T-cell (primary cell): ENCODE data around the gene CARD19. TPM values are rescaled to one million over a fixed set of nuclear protein-coding genes. Genes with fewer than 3 reads are reported as not detected.

Source experiments
- ATAC-seq, 4 experiments: fragments of 200-7000 bp in 3 of 4; fragments of 150-1000 bp in 1 of 4; cut with Tn5 transposase; replicated peaks in 1 of 4; 1 replicate in 3 of 4; 2 replicates in 1 of 4; pipeline ENCODE4 v1.10.0; 2021; ENCODE audit warnings: moderate library complexity in 3 of 4, mild to moderate bottlenecking in 2 of 4, moderate number of reproducible peaks in 1 of 4
- CTCF ChIA-PET, 2 donors: fragments of 300-600 bp; sonication (Branson Sonifier 250); formaldehyde crosslinking; loops; one replicate each; lab custom pipeline; 2022; ENCODE audit warnings: antibody characterized with exemption in 2 of 2; lab: Charles Lee
- POLR2A ChIA-PET, 2 donors: fragments of 300-600 bp; sonication (Branson Sonifier 250); formaldehyde crosslinking; loops; one replicate each; lab custom pipeline; 2022; ENCODE audit warnings: antibody characterized with exemption in 2 of 2; lab: Charles Lee
- DNase-seq, 35 experiments: peaks; one replicate each; pipeline versions ENCODE4 v3.0.0 to v3.0.0-alpha.2; 2013 to 2023
- H3K27ac ChIP-seq: one replicate; pipeline ENCODE4 v1.5.1; 2013; ENCODE audit warnings: low read length
- H3K27me3 ChIP-seq, 2 experiments: replicated peaks in 1 of 2; 1 replicate in 1 of 2; 2 replicates in 1 of 2; pipeline versions ENCODE4 v1.6.1 to v1.7.0; 2013; ENCODE audit warnings: low read length in 1 of 2, mixed read lengths in 1 of 2; ENCODE audit not compliant: control insufficient read depth in 2 of 2, insufficient read depth in 2 of 2; ENCODE audit errors: extremely low read depth in 1 of 2
- H3K36me3 ChIP-seq, 2 donors: 1 replicate in 1 of 2; 2 replicates in 1 of 2; pipeline versions ENCODE4 v1.6.1 to v1.7.0; 2013; ENCODE audit warnings: low read length in 1 of 2; ENCODE audit not compliant: control insufficient read depth in 2 of 2, insufficient read depth in 1 of 2; ENCODE audit errors: extremely low read depth in 1 of 2
- H3K4me1 ChIP-seq, 2 experiments: 1 replicate in 1 of 2; 2 replicates in 1 of 2; pipeline versions ENCODE4 v1.6.1 to v1.7.0; 2013; ENCODE audit warnings: low read length in 2 of 2, mixed read lengths in 1 of 2; ENCODE audit not compliant: insufficient read depth in 2 of 2, control insufficient read depth in 1 of 2; ENCODE audit errors: extremely low read depth in 1 of 2
- H3K4me3 ChIP-seq, 2 donors: 1 replicate in 1 of 2; 2 replicates in 1 of 2; pipeline versions ENCODE4 v1.5.1 to v1.7.0; 2013; ENCODE audit warnings: mild to moderate bottlenecking in 2 of 2, low read length in 1 of 2, moderate library complexity in 1 of 2; ENCODE audit not compliant: control insufficient read depth in 1 of 2; ENCODE audit errors: extremely low read depth in 1 of 2
- H3K9me3 ChIP-seq: 2 replicates; pipeline ENCODE4 v1.7.0; 2013
- H3K27ac Mint-ChIP-seq, 2 donors: one replicate each; pipeline ENCODE4 v1.8.0; 2020 to 2021; ENCODE audit warnings: mild to moderate bottlenecking in 2 of 2, mixed read lengths in 2 of 2
- H3K27me3 Mint-ChIP-seq, 2 donors: one replicate each; pipeline ENCODE4 v1.8.0; 2021 to 2022; ENCODE audit warnings: mixed read lengths in 2 of 2
- H3K36me3 Mint-ChIP-seq: one replicate; pipeline ENCODE4 v1.8.0; 2021; ENCODE audit warnings: mixed read lengths
- H3K4me1 Mint-ChIP-seq, 3 donors: one replicate each; pipeline ENCODE4 v1.8.0; 2020 to 2022; ENCODE audit warnings: mixed read lengths in 3 of 3, mild to moderate bottlenecking in 1 of 3
- H3K4me3 Mint-ChIP-seq, 3 donors: one replicate each; pipeline ENCODE4 v1.8.0; 2020 to 2022; ENCODE audit warnings: mild to moderate bottlenecking in 3 of 3, mixed read lengths in 3 of 3, moderate library complexity in 3 of 3
- H3K9me3 Mint-ChIP-seq, 3 donors: one replicate each; pipeline ENCODE4 v1.8.0; 2020 to 2022; ENCODE audit warnings: mixed read lengths in 3 of 3
- WGBS: methylation state at CpG from one replicate; pipeline ENCODE4 v1.1.5; 2013; ENCODE audit warnings: missing lambda C conversion rate; ENCODE audit not compliant: insufficient coverage; 5-methylcytosine and 5-hydroxymethylcytosine counted together
- total RNA-seq, 35 experiments: library from RNA in 6 of 35; stranded (reverse) in 6 of 35; fragments of 120-200 nt in 1 of 35; gene quantifications; one replicate each; pipeline versions ENCODE4 v1.2.1 to v1.2.4 and lab custom pipeline; 2013 to 2026

The CARD19 gene
- total RNA-seq, 5 donors from 2014 or later (not counting 1 experiment from before 2014, with no cell fraction given) = 39.7 to 98.5 (median 72.8) TPM

GRCh38 chr9:93089024-93089423 lies 7.0 kb upstream of the CARD19 start:
- POLR2A ChIA-PET = no interaction called here
- H3K27me3 ChIP-seq = no peaks in the 10 kb centered on the region
- 90% methylated on average over 4 of the region's 5 CpGs for WGBS

DNA sequence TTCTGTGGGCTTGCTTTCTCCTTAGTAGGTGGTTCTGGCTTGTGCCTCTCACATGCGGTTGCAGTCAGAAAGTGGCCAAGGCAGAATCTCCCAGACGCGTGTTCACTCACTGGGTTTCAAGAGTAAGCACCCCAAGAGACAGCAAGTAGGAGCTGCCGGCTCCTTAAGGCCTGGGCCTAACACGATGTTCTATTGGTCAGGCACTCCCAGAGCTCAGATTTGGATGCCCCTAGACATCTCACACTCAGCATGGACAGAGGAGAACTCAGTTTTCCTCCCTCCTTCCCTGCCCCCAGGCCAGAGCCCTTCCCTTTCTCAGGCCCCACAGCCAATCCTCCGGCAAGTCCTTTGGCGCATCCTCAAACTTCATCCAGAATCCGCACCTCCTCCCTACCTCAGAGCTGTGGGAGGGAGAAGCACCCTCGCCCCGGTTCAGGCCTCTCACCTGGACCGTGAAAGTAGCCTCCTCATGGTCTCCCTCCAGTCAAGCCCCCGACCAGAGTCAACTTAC lies 6.5 kb upstream of the CARD19 start:
- 95% methylated on average over 7 of the region's 12 CpGs for WGBS
- no peak overlapping the region for H3K4me3 ChIP-seq
- H3K9me3 Mint-ChIP-seq = peaks cover 0 to 11% (median 6%) of the 10 kb centered on the region in 3 donors
- H3K36me3 Mint-ChIP-seq = peaks cover 42% of the 10 kb centered on the region
- H3K27ac ChIP-seq = peak overlapping the region; percentile 24
- H3K4me1 ChIP-seq = peaks cover 7 to 25% of the 10 kb centered on the region in 2 experiments
- peak overlapping the region; percentile 59 to 96 for H3K27ac Mint-ChIP-seq
- CTCF ChIA-PET = interaction anchor here in 1 of 2 donors (1.3 kb wide), 1 partner anchor 19 kb away, joined by 3 read pairs; no protein-coding TSS in a partner anchor
- H3K27me3 Mint-ChIP-seq = no peaks in the 10 kb centered on the region
- no peak for ATAC-seq
- no peaks in the 10 kb centered on the region for H3K9me3 ChIP-seq
- DNase-seq = peak in 1 of 35 experiments; percentile 17
- H3K4me1 Mint-ChIP-seq = peaks cover 49 to 57% (median 55%) of the 10 kb centered on the region in 3 donors
- H3K4me3 Mint-ChIP-seq = no peak overlapping the region
- POLR2A ChIA-PET = no interaction called here
- H3K27me3 ChIP-seq = no peaks in the 10 kb centered on the region
- peaks cover 23 to 30% of the 10 kb centered on the region in 2 donors for H3K36me3 ChIP-seq

More at GRCh38 chr9:93089024-93089423, 7.0 kb upstream of the CARD19 start:
- peaks cover 2 to 24% of the 10 kb centered on the region in 2 experiments for H3K4me1 ChIP-seq
- Mint-ChIP-seq H3K27ac (peak overlapping the region; percentile 79 to 96), H3K4me3 (no peak overlapping the region), H3K36me3 (peaks cover 43% of the 10 kb centered on the region), H3K27me3 (no peaks in the 10 kb centered on the region), H3K4me1 (peaks cover 44 to 53% (median 52%) of the 10 kb centered on the region in 3 donors), H3K9me3 (peaks cover 0 to 11% (median 6%) of the 10 kb centered on the region in 3 donors)
- H3K4me3 ChIP-seq = no peak overlapping the region
- ATAC-seq (no peak), DNase-seq (peak in 1 of 35 experiments; percentile 3)
- CTCF ChIA-PET = interaction anchor here in 1 of 2 donors (1.3 kb wide), 1 partner anchor 20 kb away, joined by 3 read pairs; no protein-coding TSS in a partner anchor
- peaks cover 23 to 35% of the 10 kb centered on the region in 2 donors for H3K36me3 ChIP-seq
- H3K27ac ChIP-seq = no peak overlapping the region
- no peaks in the 10 kb centered on the region for H3K9me3 ChIP-seq

- peaks cover 0 to 11% (median 6%) of the 10 kb centered on the region in 3 donors for H3K9me3 Mint-ChIP-seq
- WGBS = 100% methylated on average over 5 of the region's 8 CpGs
- peaks cover 53 to 63% (median 62%) of the 10 kb centered on the region in 3 donors for H3K4me1 Mint-ChIP-seq
- peaks cover 39% of the 10 kb centered on the region for H3K36me3 Mint-ChIP-seq
- Histone ChIP-seq H3K36me3 (peaks cover 18 to 24% of the 10 kb centered on the region in 2 donors), H3K4me1 (peaks cover 13 to 31% of the 10 kb centered on the region in 2 experiments), H3K4me3 (no peak overlapping the region), H3K27me3 (no peaks in the 10 kb centered on the region), H3K9me3 (no peaks in the 10 kb centered on the region), H3K27ac (no peak overlapping the region)
- DNase-seq (no peak), ATAC-seq (no peak)
- CTCF ChIA-PET = interaction anchor here in 1 of 2 donors (1.3 kb wide), 1 partner anchor 19 kb away, joined by 3 read pairs; no protein-coding TSS in a partner anchor
- H3K27me3 Mint-ChIP-seq = no peaks in the 10 kb centered on the region
- peak overlapping the region; percentile 59 to 96 for H3K27ac Mint-ChIP-seq
- H3K4me3 Mint-ChIP-seq = no peak overlapping the region
- POLR2A ChIA-PET = no interaction called here
These were observed 5.8 kb upstream of the CARD19 start for GRCh38 chr9:93090091-93090655.

- Histone ChIP-seq H3K27me3 (no peaks in the 10 kb centered on the region), H3K36me3 (peaks cover 12 to 16% of the 10 kb centered on the region in 2 donors), H3K27ac (no peak overlapping the region), H3K9me3 (no peaks in the 10 kb centered on the region), H3K4me3 (no peak overlapping the region), H3K4me1 (peaks cover 13 to 32% of the 10 kb centered on the region in 2 experiments)
- ATAC-seq (no peak), DNase-seq (no peak)
- Mint-ChIP-seq H3K9me3 (peaks cover 0 to 7% (median 4%) of the 10 kb centered on the region in 3 donors), H3K27me3 (no peaks in the 10 kb centered on the region), H3K4me3 (peak overlapping the region in 1 of 3 donors; percentile 14), H3K27ac (peak overlapping the region; percentile 96), H3K4me1 (peaks cover 53 to 62% (median 62%) of the 10 kb centered on the region in 3 donors), H3K36me3 (peaks cover 31% of the 10 kb centered on the region)
- CTCF ChIA-PET = no interaction called here
- WGBS = 96% methylated on average over 4 of the region's 4 CpGs
- POLR2A ChIA-PET = no interaction called here
These were observed 5.0 kb upstream of the CARD19 start for GRCh38 chr9:93091056-93091452.

- no peak overlapping the region for H3K27ac ChIP-seq
- CTCF ChIA-PET = no interaction called here
- 100% methylated on average over 1 of the region's 3 CpGs for WGBS
- peaks cover 13 to 34% of the 10 kb centered on the region in 2 experiments for H3K4me1 ChIP-seq
- Mint-ChIP-seq H3K4me1 (peaks cover 53 to 62% (median 60%) of the 10 kb centered on the region in 3 donors), H3K27ac (peak overlapping the region; percentile 96), H3K4me3 (no peak overlapping the region), H3K36me3 (peaks cover 28% of the 10 kb centered on the region), H3K27me3 (no peaks in the 10 kb centered on the region), H3K9me3 (peaks cover 0 to 7% (median 4%) of the 10 kb centered on the region in 3 donors)
- H3K9me3 ChIP-seq = no peaks in the 10 kb centered on the region
- POLR2A ChIA-PET = no interaction called here
- H3K27me3 ChIP-seq = no peaks in the 10 kb centered on the region
- peaks cover 12% of the 10 kb centered on the region in 2 donors for H3K36me3 ChIP-seq
- no peak overlapping the region for H3K4me3 ChIP-seq
- ATAC-seq = no peak
- peak in 3 of 35 experiments; percentile 17 to 45 (median 34) for DNase-seq
These were observed 4.5 kb upstream of the CARD19 start for GRCh38 chr9:93091453-93092081.

- CTCF ChIA-PET = no interaction called here
- 85% methylated on average over 5 of the region's 7 CpGs for WGBS
- H3K27ac ChIP-seq = no peak overlapping the region
- H3K9me3 Mint-ChIP-seq = peaks cover 0 to 7% (median 4%) of the 10 kb centered on the region in 3 donors
- H3K4me3 ChIP-seq = no peak overlapping the region
- no peak overlapping the region for H3K4me3 Mint-ChIP-seq
- H3K9me3 ChIP-seq = no peaks in the 10 kb centered on the region
- H3K27me3 Mint-ChIP-seq = no peaks in the 10 kb centered on the region
- H3K4me1 Mint-ChIP-seq = peaks cover 60 to 67% (median 62%) of the 10 kb centered on the region in 3 donors
- ATAC-seq (no peak), DNase-seq (peak in 1 of 35 experiments; percentile 21)
- H3K4me1 ChIP-seq = peaks cover 19 to 43% of the 10 kb centered on the region in 2 experiments
- H3K27me3 ChIP-seq = no peaks in the 10 kb centered on the region
- peak overlapping the region; percentile 96 for H3K27ac Mint-ChIP-seq
- H3K36me3 ChIP-seq = peaks cover 6% of the 10 kb centered on the region in 2 donors
- POLR2A ChIA-PET = no interaction called here
- H3K36me3 Mint-ChIP-seq = peaks cover 24% of the 10 kb centered on the region
These were observed 3.6 kb upstream of the CARD19 start for GRCh38 chr9:93092251-93092991.
